Testis (tissue), 2 donors: ENCODE data around the gene CDC42EP1.

Source experiments
- CTCF ChIP-seq, 3 experiments: fragments of 450-650 bp in 2 of 3; fragments of 200-600 bp in 1 of 3; sonication (generic) in 1 of 3; IDR thresholded peaks; one replicate each; pipeline ENCODE4 v1.5.1; 2016 to 2019; ENCODE audit warnings: antibody characterized with exemption in 3 of 3, mild to moderate bottlenecking in 2 of 3, moderate library complexity in 1 of 3
- POLR2A ChIP-seq: fragments of 450-650 bp; IDR thresholded peaks from one replicate; pipeline ENCODE4 v1.6.1; 2017; ENCODE audit warnings: antibody characterized with exemption, mild to moderate bottlenecking, moderate library complexity

GRCh38 chr22:37558815-37559214, 1.5 kb upstream of the CDC42EP1 start:
- TF ChIP-seq POLR2A (no peak), CTCF (IDR thresholded peaks at IDR 0.05) (no peak)
